Tibial artery (tissue), 4 donors: ENCODE measurements around the gene PHF23.

Experiments
- DNase-seq, 2 donors: peaks; one replicate each; pipeline ENCODE4 v3.0.0-alpha.2; 2019
- H3K27ac ChIP-seq, 2 donors: fragments of 200-600 bp; sonication (generic) in 1 of 2; 1 replicate in 1 of 2; 2 replicates in 1 of 2; pipeline ENCODE4 v1.5.1; 2018 to 2019; ENCODE audit warnings: mild to moderate bottlenecking in 1 of 2
- H3K27me3 ChIP-seq, 2 donors: fragments of 200-600 bp; sonication (generic) in 1 of 2; one replicate each; pipeline versions ENCODE4 v1.5.1 to v1.6.0; 2016 to 2019
- H3K36me3 ChIP-seq, 3 donors: fragments of 200-600 bp; sonication (generic) in 2 of 3; one replicate each; pipeline ENCODE4 v1.5.1; 2016 to 2019; ENCODE audit warnings: mild to moderate bottlenecking in 2 of 3
- H3K4me1 ChIP-seq, 4 donors: fragments of 200-600 bp; sonication (generic) in 2 of 4; 1 replicate in 3 of 4; 2 replicates in 1 of 4; pipeline ENCODE4 v1.5.1; 2016 to 2019
- H3K4me3 ChIP-seq, 2 donors: fragments of 200-600 bp; sonication (generic) in 1 of 2; 1 replicate in 1 of 2; 2 replicates in 1 of 2; pipeline ENCODE4 v1.5.1; 2018 to 2019; ENCODE audit warnings: mild to moderate bottlenecking in 2 of 2
- H3K9me3 ChIP-seq, 3 donors: fragments of 200-600 bp; sonication (generic) in 1 of 3; one replicate each; pipeline ENCODE4 v1.5.1; 2016 to 2019
- CTCF ChIP-seq, 2 experiments: fragments of 200-600 bp in 1 of 2; fragments of 450-650 bp in 1 of 2; IDR thresholded peaks; one replicate each; pipeline ENCODE4 v1.5.1; 2017 to 2019; ENCODE audit warnings: antibody characterized with exemption in 2 of 2, mild to moderate bottlenecking in 1 of 2, moderate library complexity in 1 of 2
- intact Hi-C: fragments of 100-400 bp; cut with DNase I; formaldehyde crosslinking; loops from one replicate; pipeline ENCODE4 v1.15.0; 2023; ENCODE audit warnings: low total_unique reads

Gene PHF23

GRCh38 chr17:7260651-7261378 is 21.6 kb upstream of the PHF23 start:
- Histone ChIP-seq H3K36me3 (peaks cover 19 to 45% (median 38%) of the 10 kb centered on the region in 3 donors), H3K4me1 (peaks cover 0 to 38% (median 21%) of the 10 kb centered on the region in 4 donors), H3K27ac (no peak overlapping the region), H3K9me3 (no peaks in the 10 kb centered on the region), H3K4me3 (peak overlapping the region; percentile 32 to 52), H3K27me3 (peaks cover 6 to 56% of the 10 kb centered on the region in 2 donors)
- no peak for TF ChIP-seq CTCF (IDR thresholded peaks at IDR 0.05)
- no peak for DNase-seq
- intact Hi-C loops = loop anchor here (5.0 kb wide), 1 partner anchor 41 kb away; no protein-coding TSS in a partner anchor

GRCh38 chr17:7260151-7260550 is 20.9 kb upstream of the PHF23 start:
- H3K36me3 ChIP-seq = peaks cover 26 to 52% (median 44%) of the 10 kb centered on the region in 3 donors
- H3K27ac ChIP-seq = no peak overlapping the region
- peaks cover 6 to 49% of the 10 kb centered on the region in 2 donors for H3K27me3 ChIP-seq
- TF ChIP-seq CTCF (IDR thresholded peaks at IDR 0.05) = no peak
- intact Hi-C loops = loop anchor here (5.0 kb wide), 1 partner anchor 42 kb away; no protein-coding TSS in a partner anchor
- H3K4me1 ChIP-seq = peaks cover 0 to 38% (median 21%) of the 10 kb centered on the region in 4 donors
- no peak overlapping the region for H3K4me3 ChIP-seq
- DNase-seq = no peak
- no peaks in the 10 kb centered on the region for H3K9me3 ChIP-seq

- Histone ChIP-seq H3K27ac (no peak overlapping the region), H3K27me3 (peaks cover 6 to 44% of the 10 kb centered on the region in 2 donors), H3K4me3 (no peak overlapping the region), H3K9me3 (no peaks in the 10 kb centered on the region), H3K4me1 (peaks cover 0 to 38% (median 21%) of the 10 kb centered on the region in 4 donors), H3K36me3 (peaks cover 30 to 58% (median 51%) of the 10 kb centered on the region in 3 donors)
- no peak for TF ChIP-seq CTCF (IDR thresholded peaks at IDR 0.05)
- intact Hi-C loops = loop anchor here (10.0 kb wide), 2 partner anchors 85 to 305 kb away; partner anchors contain the start of gene SENP3
- DNase-seq = no peak
Observed at GRCh38 chr17:7259555-7259889, 20.3 kb upstream of the PHF23 start.

GRCh38 chr17:7258731-7259554 is 19.7 kb upstream of the PHF23 start:
- H3K36me3 ChIP-seq = peaks cover 30 to 62% (median 55%) of the 10 kb centered on the region in 3 donors
- intact Hi-C loops = loop anchor here (10.0 kb wide), 2 partner anchors 86 to 306 kb away; partner anchors contain the start of gene SENP3

More at GRCh38 chr17:7258731-7259554, 19.7 kb upstream of the PHF23 start:
- no peak for TF ChIP-seq CTCF (IDR thresholded peaks at IDR 0.05)
- Histone ChIP-seq H3K4me3 (no peak overlapping the region), H3K27me3 (peaks cover 6 to 39% of the 10 kb centered on the region in 2 donors), H3K9me3 (no peaks in the 10 kb centered on the region), H3K4me1 (peaks cover 0 to 38% (median 21%) of the 10 kb centered on the region in 4 donors), H3K27ac (no peak overlapping the region)
- DNase-seq = no peak
